Common myeloid progenitor, CD34-positive (primary cell): ENCODE results near the gene ACBD7.

Source experiments
- CTCF ChIA-PET: fragments of 350-600 bp; sonication (Branson Sonifier 250); formaldehyde crosslinking; loops from one replicate; lab custom pipeline; 2021; ENCODE audit warnings: antibody characterized with exemption; lab: Charles Lee
- POLR2A ChIA-PET: fragments of 350-600 bp; sonication (Branson Sonifier 250); formaldehyde crosslinking; loops from one replicate; lab custom pipeline; 2021; ENCODE audit warnings: antibody characterized with exemption; lab: Charles Lee
- DNase-seq, 3 donors: peaks; one replicate each; pipeline versions ENCODE4 v3.0.0 to v3.0.0-alpha.2; 2013
- H3K27ac ChIP-seq, 2 experiments: 1 replicate in 1 of 2; 2 replicates in 1 of 2; pipeline ENCODE4 v1.7.0; 2013; ENCODE audit warnings: inconsistent platforms in 2 of 2, low read length in 2 of 2, mild to moderate bottlenecking in 2 of 2, low read depth in 1 of 2, moderate library complexity in 1 of 2; ENCODE audit not compliant: severe bottlenecking in 2 of 2, insufficient read depth in 1 of 2, poor library complexity in 1 of 2
- H3K27me3 ChIP-seq, 5 experiments: replicated peaks in 2 of 5; 1 replicate in 3 of 5; 2 replicates in 2 of 5; pipeline versions ENCODE4 v1.6.1 to v1.7.0; 2013; ENCODE audit warnings: low read length in 4 of 5, mild to moderate bottlenecking in 2 of 5, moderate library complexity in 2 of 5, inconsistent platforms in 1 of 5; ENCODE audit not compliant: insufficient read depth in 5 of 5, control insufficient read depth in 4 of 5
- H3K36me3 ChIP-seq, 4 experiments: 1 replicate in 2 of 4; 2 replicates in 2 of 4; pipeline versions ENCODE4 v1.6.1 to v1.7.0; 2013; ENCODE audit warnings: low read length in 3 of 4, control low read depth in 1 of 4, mild to moderate bottlenecking in 1 of 4; ENCODE audit not compliant: control insufficient read depth in 4 of 4, insufficient read depth in 4 of 4
- H3K4me1 ChIP-seq, 4 experiments: 1 replicate in 3 of 4; 2 replicates in 1 of 4; pipeline versions ENCODE4 v1.6.1 to v1.7.1; 2013; ENCODE audit warnings: low read length in 3 of 4, mild to moderate bottlenecking in 3 of 4, control low read depth in 1 of 4, inconsistent platforms in 1 of 4, moderate library complexity in 1 of 4; ENCODE audit not compliant: control insufficient read depth in 4 of 4, insufficient read depth in 4 of 4; ENCODE audit errors: control extremely low read depth in 1 of 4
- H3K4me3 ChIP-seq, 7 experiments: 1 replicate in 4 of 7; 2 replicates in 3 of 7; pipeline versions ENCODE4 v1.5.1 to v1.7.0; 2013; ENCODE audit warnings: mild to moderate bottlenecking in 7 of 7, low read length in 6 of 7, moderate library complexity in 6 of 7, inconsistent platforms in 2 of 7, low read depth in 2 of 7, control low read depth in 1 of 7; ENCODE audit not compliant: insufficient read depth in 4 of 7, control insufficient read depth in 1 of 7; ENCODE audit errors: extremely low read depth in 1 of 7
- H3K9me3 ChIP-seq, 5 experiments: 1 replicate in 4 of 5; 2 replicates in 1 of 5; pipeline versions ENCODE4 v1.6.1 to v1.7.1; 2013; ENCODE audit warnings: low read length in 4 of 5, mild to moderate bottlenecking in 2 of 5, inconsistent platforms in 1 of 5, low read depth in 1 of 5, moderate library complexity in 1 of 5; ENCODE audit not compliant: control insufficient read depth in 4 of 5, insufficient read depth in 2 of 5; ENCODE audit errors: control extremely low read depth in 1 of 5
- WGBS: methylation state at CpG from one replicate; pipeline ENCODE4 v1.1.5; 2013; ENCODE audit not compliant: insufficient coverage; 5-methylcytosine and 5-hydroxymethylcytosine counted together

The ACBD7 gene

DNA sequence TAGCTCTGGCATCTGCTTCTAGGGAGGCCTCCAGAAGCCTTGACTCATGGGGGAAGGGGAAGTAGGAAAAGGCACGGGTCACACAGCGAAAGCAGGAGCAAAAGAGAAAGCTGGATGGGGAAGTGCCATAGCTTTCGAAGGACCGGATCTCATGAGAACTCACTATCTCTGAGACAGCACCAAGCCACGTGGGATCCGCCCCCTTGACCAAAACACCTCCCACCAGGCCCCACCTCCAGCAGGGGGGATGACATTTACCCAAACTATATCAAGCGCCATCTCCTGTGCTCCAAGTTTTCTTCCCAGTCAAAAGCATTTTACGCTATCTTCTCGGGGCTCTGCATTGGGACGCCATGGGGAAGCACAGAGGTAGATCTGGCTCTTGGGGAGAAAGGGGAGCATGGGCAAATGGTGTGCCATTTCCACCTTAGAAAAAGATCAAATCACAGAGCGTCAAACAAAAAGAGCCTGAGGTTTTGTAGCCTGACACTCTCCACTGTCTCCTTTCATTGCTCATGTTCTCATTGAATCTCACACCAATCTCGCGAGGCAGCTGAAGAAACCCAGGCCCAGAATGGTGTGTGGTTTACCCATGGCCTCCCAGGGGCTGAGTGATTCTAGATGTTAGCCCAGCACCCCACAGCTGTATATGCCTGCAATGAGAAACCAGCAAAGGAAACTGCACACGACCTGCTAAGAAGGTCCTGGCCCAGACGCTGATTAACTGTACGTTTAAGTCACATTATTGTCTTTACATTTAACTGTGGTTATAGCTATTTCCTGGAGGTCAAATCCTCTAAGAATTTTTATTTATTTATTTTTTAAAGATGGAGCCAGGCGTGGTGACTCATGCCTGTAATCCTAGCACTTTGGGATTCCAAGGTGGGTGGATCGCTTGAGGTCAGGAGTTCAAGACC, 52.9 kb downstream of the ACBD7 start:
- CTCF ChIA-PET, result no interaction called here
- POLR2A ChIA-PET, result interaction anchor here (0.7 kb wide), 1 partner anchor 60 kb away, joined by 3 read pairs; no protein-coding TSS in a partner anchor
- Histone ChIP-seq H3K4me3 (peak overlapping the region in 1 of 7 experiments; percentile 60), H3K36me3 (no peaks in the 10 kb centered on the region), H3K4me1 (peaks cover 0 to 7% (median 4%) of the 10 kb centered on the region in 4 experiments), H3K27me3 (no peaks in the 10 kb centered on the region), H3K27ac (no peak overlapping the region), H3K9me3 (no peaks in the 10 kb centered on the region)
- DNase-seq, result peak; percentile 25 to 70 (median 53)
- WGBS, result 43% methylated on average over 12 of the region's 18 CpGs

DNA sequence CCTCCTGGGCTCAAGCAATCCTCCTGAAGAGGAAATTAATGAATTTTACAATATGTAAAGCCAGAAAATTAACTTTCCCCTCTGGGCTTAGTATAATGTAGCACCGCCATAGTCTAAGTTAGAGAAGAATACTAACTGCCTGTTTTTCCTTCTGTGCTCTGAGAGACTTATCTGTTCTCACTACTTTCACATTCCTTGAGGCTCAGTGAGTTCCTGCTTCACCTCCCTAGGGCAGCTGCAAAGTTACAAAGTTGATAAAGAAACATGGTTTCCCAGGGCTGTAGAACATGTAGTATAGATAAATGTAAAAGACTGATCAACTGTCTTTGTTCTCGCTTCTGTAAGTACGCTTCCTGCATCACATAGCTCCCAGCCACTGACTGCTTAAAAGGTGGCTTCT, 60.8 kb downstream of the ACBD7 start:
- H3K4me1 ChIP-seq, result peaks cover 0 to 15% (median 7%) of the 10 kb centered on the region in 4 experiments

More for the DNA sequence above, 60.8 kb downstream of the ACBD7 start:
- Histone ChIP-seq H3K27ac (no peak overlapping the region), H3K9me3 (no peaks in the 10 kb centered on the region), H3K36me3 (no peaks in the 10 kb centered on the region), H3K27me3 (no peaks in the 10 kb centered on the region), H3K4me3 (no peak overlapping the region)
- CTCF ChIA-PET, result no interaction called here
- WGBS, result 94% methylated on average over 2 of the region's 3 CpGs
- peak in 1 of 3 donors; percentile 16 for DNase-seq
- POLR2A ChIA-PET, result no interaction called here
